Hematopoietic multipotent progenitor cell treated with erythropoietin and hydrocortisone succinate and interleukin-3 and kit ligand, for 6 days (in vitro differentiated cells): ENCODE data around the gene RNASEH2B.

Experiments used
- DNase-seq: peaks from one replicate; pipeline ENCODE4 v3.0.0-alpha.2; 2015

Gene RNASEH2B

DNA sequence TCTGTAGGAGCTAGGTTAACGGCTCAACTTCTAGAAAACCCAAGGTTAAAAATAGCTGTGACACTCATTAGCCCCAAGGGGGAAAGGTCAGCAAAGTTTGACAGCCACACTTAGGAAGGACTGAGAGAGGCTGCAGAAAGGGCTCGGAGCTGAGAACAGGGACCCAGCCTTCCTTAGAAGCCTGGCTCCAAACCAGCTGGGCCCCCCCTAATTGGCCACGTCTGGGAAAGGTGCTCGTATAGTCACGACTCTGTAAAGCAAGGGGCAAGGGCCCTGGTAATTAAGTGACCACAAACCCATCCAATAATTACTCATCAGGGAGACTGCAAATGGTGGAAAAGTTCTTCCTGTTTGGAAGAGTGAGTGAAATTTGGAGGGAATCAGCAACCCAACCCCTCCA lies 90.5 kb downstream of the RNASEH2B start:
- DNase-seq = no peak

DNA sequence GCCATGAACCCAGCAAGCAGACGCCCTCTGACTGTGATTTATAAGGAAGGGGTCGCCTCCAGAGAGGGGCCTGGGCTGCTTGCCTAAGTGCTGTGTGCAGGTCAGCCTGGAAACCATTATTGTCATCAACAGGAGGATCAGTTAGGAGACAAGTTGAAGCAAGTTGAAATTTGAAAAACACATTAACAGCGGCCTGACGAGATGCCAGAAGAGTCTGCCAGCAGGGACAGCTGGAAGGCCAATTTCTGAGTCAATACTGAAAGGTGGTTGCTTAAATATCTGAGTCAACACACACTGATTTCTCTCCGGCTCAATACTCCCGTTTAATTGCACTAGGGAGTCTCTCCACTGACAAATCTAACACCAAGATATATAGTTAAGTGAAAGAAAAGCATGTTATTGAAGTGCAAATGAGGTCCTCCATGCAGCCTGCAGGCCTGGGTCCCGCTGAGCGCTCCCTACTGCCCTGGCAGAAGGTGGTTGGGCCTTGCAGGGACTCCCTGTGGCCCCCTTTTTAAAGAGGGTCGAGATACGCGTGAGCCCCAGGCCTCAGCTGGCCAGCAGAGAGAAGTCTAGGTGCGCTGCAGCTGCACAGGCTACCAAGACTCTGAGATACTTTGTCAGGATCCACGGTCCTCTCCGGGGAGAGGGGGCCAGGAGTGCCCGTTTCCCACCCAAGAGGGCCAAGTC lies 91.1 kb downstream of the RNASEH2B start:
- no peak for DNase-seq

DNA sequence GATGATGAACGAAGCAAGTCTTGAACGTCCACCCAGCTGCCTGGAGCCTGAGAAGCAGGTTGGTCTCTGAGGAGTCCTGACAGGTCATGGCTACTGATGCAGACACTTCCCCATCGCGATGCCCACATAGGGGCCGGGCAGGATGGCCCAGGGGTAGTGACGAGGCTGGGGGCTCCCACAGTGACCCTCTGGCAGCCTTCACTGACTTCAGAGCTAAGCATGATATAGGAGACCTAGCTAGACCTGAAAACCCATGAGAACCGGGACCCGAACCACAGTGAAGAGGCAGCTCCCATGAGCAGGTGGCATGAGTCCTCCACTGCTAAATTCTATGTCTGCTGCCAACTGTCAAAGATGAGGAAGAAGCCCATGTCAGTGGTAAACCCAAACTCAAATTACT lies 91.7 kb downstream of the RNASEH2B start:
- DNase-seq = no peak

DNA sequence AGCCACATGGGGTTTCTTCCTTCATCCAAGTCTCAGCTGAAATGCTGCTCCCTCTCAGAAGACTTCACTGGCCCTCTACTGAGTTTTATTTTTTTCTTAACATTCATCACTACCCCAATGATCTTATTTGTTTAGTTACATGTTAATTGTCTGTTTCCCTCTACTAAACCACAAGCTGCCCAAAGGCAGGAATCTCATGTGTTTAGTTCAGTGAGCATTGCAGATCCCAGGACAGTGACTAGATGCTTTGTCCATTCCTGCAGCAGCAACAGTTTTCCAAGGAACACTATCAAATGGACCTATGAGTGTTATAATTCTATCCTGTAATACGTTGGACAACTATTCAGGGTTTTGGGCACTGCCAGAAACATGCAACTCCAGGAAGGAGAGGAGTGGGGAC lies 93.1 kb downstream of the RNASEH2B start:
- no peak for DNase-seq

DNA sequence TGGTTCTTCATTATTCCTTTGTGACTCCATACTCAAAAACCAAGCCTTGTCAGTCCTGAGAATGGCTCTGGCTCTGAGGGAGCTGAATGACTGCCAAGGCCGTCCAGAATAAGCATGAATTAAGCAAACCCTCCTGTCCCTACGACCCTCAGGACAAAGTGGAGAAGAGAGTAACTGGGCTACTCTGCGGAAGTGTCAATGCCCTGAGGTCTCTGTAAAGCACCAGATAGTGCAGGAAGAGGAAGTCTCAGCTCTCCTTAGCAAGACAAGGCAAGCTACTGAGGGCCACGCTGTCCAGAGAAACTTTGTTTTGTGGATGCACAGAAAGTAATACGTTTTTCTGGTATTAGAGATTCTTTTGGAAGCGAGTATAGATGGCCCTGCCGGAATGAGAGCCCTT lies 94.1 kb downstream of the RNASEH2B start:
- no peak for DNase-seq

DNA sequence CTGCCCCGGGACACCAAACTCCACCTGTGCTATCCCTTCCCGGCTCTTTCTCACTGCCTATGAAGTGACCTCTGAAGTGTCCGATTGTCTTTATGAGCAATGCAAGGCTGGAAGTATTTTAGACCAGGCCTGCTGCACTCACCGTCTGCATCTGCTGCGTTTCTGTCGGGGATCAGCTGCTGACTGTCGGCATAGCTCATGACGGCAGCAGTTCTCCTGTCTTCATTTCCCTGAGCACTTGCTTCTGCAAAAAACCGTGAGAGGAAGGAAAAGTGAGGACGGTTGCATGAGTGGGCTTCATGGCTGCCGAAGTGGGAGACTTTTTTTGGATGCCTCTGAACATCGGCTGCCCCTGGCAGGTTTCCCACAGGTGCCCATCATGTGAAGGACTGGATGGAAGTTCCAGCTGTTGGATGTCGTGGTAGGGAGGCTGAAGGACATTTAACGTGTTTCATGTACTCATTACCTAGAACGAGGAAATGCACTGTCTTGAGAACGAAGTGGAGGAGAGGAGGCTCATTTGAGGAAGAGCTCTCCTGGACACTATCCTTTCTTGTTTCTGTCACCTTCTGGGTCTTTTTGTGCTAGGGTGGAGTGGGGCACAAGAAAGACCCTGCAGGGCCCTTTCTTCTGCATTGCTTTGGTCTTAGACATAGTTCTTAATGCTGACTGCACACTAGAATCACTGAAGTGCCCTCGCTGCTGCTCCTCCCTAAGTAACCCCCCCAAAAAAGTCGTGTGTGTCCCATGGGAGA lies 94.7 kb downstream of the RNASEH2B start:
- no peak for DNase-seq

DNA sequence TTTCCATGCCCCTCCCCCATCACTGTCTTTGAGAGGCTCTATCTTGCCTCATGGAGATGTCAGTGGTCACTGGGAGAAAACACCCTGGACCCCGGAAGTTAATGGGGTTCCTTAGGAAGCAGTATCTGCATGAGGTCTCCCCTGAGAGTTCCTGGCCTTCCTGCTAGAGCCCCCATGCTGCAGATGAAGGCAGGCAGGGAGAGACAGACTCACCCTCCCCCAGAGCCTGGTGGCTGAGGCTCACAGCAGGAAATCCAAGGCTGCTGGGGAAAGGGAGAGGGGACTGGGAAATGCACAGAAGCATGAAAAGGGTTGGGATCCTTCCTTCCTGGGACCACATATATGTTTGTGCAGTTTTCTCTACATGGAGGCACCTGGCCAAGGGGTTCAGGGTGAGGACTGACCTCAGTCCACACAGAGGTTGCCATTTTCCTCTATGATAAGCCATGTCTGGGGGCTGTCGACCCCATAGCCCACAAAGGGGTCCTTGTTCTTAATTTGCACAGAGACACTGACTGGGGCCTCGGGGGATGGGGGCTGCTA lies 95.4 kb downstream of the RNASEH2B start:
- no peak for DNase-seq

DNA sequence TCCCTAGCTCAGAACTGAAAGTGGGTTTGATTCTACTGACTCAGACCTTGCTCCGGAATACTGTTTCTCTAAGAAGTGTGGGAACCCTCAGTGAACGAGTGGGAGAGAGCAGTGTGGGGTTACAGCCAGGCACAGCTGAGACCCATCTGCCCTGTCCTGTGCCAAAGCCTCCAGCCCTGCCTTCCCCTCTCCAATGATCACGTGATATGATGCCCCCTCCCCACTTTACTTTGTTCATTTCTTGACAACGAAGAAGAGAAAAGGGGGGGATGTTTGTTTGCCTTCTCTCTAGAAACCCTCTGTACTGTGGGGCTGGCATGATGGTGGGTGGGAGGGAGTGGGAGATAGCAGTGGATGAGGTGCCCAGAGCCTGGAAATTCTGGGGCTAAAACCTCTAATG lies 96.0 kb downstream of the RNASEH2B start:
- no peak for DNase-seq
